Tibial nerve (tissue), 4 donors: ENCODE results near the gene ASTN2. TPM values are rescaled to one million over a fixed set of nuclear protein-coding genes. Genes with fewer than 3 reads are reported as not detected.

ENCODE experiments used
- DNase-seq, 2 donors: peaks; one replicate each; pipeline ENCODE4 v3.0.0-alpha.2; 2019; ENCODE audit warnings: low spot score in 2 of 2
- H3K27ac ChIP-seq, 4 donors: fragments of 200-600 bp; sonication (generic) in 3 of 4; one replicate each; pipeline ENCODE4 v1.5.1; 2017 to 2019; ENCODE audit warnings: mild to moderate bottlenecking in 1 of 4
- H3K27me3 ChIP-seq, 2 donors: fragments of 200-600 bp; sonication (generic) in 1 of 2; one replicate each; pipeline versions ENCODE4 v1.5.1 to v1.6.0; 2017 to 2019
- H3K36me3 ChIP-seq, 3 donors: fragments of 200-600 bp; sonication (generic); one replicate each; pipeline ENCODE4 v1.5.1; 2018 to 2019
- H3K4me1 ChIP-seq, 4 donors: fragments of 200-600 bp; sonication (generic) in 3 of 4; one replicate each; pipeline ENCODE4 v1.5.1; 2017 to 2019
- H3K4me3 ChIP-seq, 4 donors: fragments of 200-600 bp; sonication (generic) in 3 of 4; one replicate each; pipeline ENCODE4 v1.5.1; 2017 to 2019; ENCODE audit warnings: mild to moderate bottlenecking in 1 of 4, moderate library complexity in 1 of 4
- H3K9me3 ChIP-seq, 4 donors: fragments of 200-600 bp; sonication (generic) in 3 of 4; one replicate each; pipeline ENCODE4 v1.5.1; 2017 to 2019
- EP300 ChIP-seq, 2 donors: sonication (generic); formaldehyde crosslinking; IDR thresholded peaks; one replicate each; pipeline ENCODE4 v1.6.1; 2017; ENCODE audit warnings: antibody characterized with exemption in 2 of 2, mild to moderate bottlenecking in 1 of 2
- POLR2A ChIP-seq, 2 donors: fragments of 450-650 bp; IDR thresholded peaks; one replicate each; pipeline ENCODE4 v1.6.1; 2017; ENCODE audit warnings: antibody characterized with exemption in 2 of 2, mild to moderate bottlenecking in 2 of 2, moderate library complexity in 2 of 2
- WGBS, 2 donors: methylation state at CpG; one replicate each; pipeline ENCODE4 v1.1.5; 2018; 5-methylcytosine and 5-hydroxymethylcytosine counted together
- total RNA-seq, 4 donors: library from RNA; depleted of rRNA; stranded (reverse); fragments of >200 nt; gene quantifications; one replicate each; pipeline ENCODE4 v1.1.0, GENCODE V29; 2016
- TF ChIP-seq, protein P1 (sequence below), 5 experiments: fragments of 200-600 bp in 3 of 5; fragments of 450-650 bp in 2 of 5; sonication (generic) in 3 of 5; IDR thresholded peaks; one replicate each; pipeline ENCODE4 v1.5.1; 2016 to 2019; ENCODE audit warnings: antibody characterized with exemption in 5 of 5, mild to moderate bottlenecking in 3 of 5, moderate library complexity in 2 of 5

ASTN2 gene
- total RNA-seq, 4 donors from 2014 or later = 9.0 to 14.9 (median 12.3) TPM

GRCh38 chr9:117123729-117124128 lies 291.1 kb downstream of the ASTN2 start:
- WGBS, 2 donors = 88 to 92% methylated on average over 7 of the region's 7 CpGs
- no peak overlapping the region for H3K27ac ChIP-seq
- H3K27me3 ChIP-seq = no peaks in the 10 kb centered on the region
- no peak overlapping the region for H3K4me3 ChIP-seq
- no peaks in the 10 kb centered on the region for H3K9me3 ChIP-seq
- DNase-seq = no peak
- no peaks in the 10 kb centered on the region for H3K4me1 ChIP-seq
- no peaks in the 10 kb centered on the region for H3K36me3 ChIP-seq
- TF ChIP-seq, protein P1, sequence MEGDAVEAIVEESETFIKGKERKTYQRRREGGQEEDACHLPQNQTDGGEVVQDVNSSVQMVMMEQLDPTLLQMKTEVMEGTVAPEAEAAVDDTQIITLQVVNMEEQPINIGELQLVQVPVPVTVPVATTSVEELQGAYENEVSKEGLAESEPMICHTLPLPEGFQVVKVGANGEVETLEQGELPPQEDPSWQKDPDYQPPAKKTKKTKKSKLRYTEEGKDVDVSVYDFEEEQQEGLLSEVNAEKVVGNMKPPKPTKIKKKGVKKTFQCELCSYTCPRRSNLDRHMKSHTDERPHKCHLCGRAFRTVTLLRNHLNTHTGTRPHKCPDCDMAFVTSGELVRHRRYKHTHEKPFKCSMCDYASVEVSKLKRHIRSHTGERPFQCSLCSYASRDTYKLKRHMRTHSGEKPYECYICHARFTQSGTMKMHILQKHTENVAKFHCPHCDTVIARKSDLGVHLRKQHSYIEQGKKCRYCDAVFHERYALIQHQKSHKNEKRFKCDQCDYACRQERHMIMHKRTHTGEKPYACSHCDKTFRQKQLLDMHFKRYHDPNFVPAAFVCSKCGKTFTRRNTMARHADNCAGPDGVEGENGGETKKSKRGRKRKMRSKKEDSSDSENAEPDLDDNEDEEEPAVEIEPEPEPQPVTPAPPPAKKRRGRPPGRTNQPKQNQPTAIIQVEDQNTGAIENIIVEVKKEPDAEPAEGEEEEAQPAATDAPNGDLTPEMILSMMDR (IDR thresholded peaks at IDR 0.05) = no peak
- no peak for TF ChIP-seq POLR2A (IDR thresholded peaks at IDR 0.05)
- TF ChIP-seq EP300 (IDR thresholded peaks at IDR 0.05) = no peak

GRCh38 chr9:117122953-117123352 lies 291.9 kb downstream of the ASTN2 start:
- Histone ChIP-seq H3K4me3 (no peak overlapping the region), H3K4me1 (no peaks in the 10 kb centered on the region), H3K9me3 (no peaks in the 10 kb centered on the region), H3K27ac (no peak overlapping the region), H3K36me3 (no peaks in the 10 kb centered on the region), H3K27me3 (no peaks in the 10 kb centered on the region)
- DNase-seq = no peak
- TF ChIP-seq, protein P1 (IDR thresholded peaks at IDR 0.05) = no peak
- TF ChIP-seq EP300 (IDR thresholded peaks at IDR 0.05) (no peak), POLR2A (IDR thresholded peaks at IDR 0.05) (no peak)
- WGBS, 2 donors = 57 to 74% methylated on average over 3 of the region's 3 CpGs

GRCh38 chr9:117122102-117122501 lies 292.8 kb downstream of the ASTN2 start:
- DNase-seq = no peak

GRCh38 chr9:117121316-117121715 lies 293.5 kb downstream of the ASTN2 start:
- H3K36me3 ChIP-seq = no peaks in the 10 kb centered on the region
- H3K4me1 ChIP-seq = no peaks in the 10 kb centered on the region
- H3K27me3 ChIP-seq = no peaks in the 10 kb centered on the region
- no peak overlapping the region for H3K4me3 ChIP-seq
- H3K9me3 ChIP-seq = no peaks in the 10 kb centered on the region
- TF ChIP-seq POLR2A (IDR thresholded peaks at IDR 0.05) (no peak), EP300 (IDR thresholded peaks at IDR 0.05) (no peak)
- TF ChIP-seq, protein P1 (IDR thresholded peaks at IDR 0.05) = no peak
- DNase-seq = no peak
- WGBS, 2 donors = 74 to 81% methylated on average over 2 of the region's 2 CpGs
- H3K27ac ChIP-seq = no peak overlapping the region

More at GRCh38 chr9:117122102-117122501, 292.8 kb downstream of the ASTN2 start:
- Histone ChIP-seq H3K9me3 (no peaks in the 10 kb centered on the region), H3K27ac (no peak overlapping the region), H3K27me3 (no peaks in the 10 kb centered on the region), H3K36me3 (no peaks in the 10 kb centered on the region), H3K4me3 (no peak overlapping the region), H3K4me1 (no peaks in the 10 kb centered on the region)
- 79 to 94% methylated on average over 1 of the region's 1 CpG for WGBS, 2 donors
- TF ChIP-seq EP300 (IDR thresholded peaks at IDR 0.05) (no peak), POLR2A (IDR thresholded peaks at IDR 0.05) (no peak)
- TF ChIP-seq, protein P1 (IDR thresholded peaks at IDR 0.05) = no peak

DNA sequence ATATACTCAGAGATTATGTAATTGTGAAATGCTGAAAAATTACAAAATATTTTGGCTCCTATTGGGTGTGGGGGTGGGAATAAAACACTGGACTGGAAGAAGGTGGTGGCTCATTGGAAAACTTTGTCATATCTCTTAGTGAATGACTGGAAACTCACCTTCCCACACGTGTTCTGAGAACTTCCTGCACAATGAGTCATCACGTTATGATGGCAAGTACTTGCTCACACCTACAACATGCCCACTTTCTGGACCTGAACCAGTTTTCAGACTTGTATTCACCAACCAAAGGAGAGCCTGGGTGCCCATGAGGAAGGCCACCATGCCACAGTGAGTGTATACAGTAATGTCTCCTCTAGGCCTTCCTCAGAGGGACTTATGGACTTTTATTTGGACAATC lies 294.8 kb downstream of the ASTN2 start:
- Histone ChIP-seq H3K4me3 (no peak overlapping the region), H3K36me3 (no peaks in the 10 kb centered on the region), H3K27ac (no peak overlapping the region), H3K27me3 (no peaks in the 10 kb centered on the region), H3K9me3 (no peaks in the 10 kb centered on the region), H3K4me1 (no peaks in the 10 kb centered on the region)
- 59% methylated on average over 2 of the region's 2 CpGs for WGBS, 2 donors
- no peak for TF ChIP-seq EP300 (IDR thresholded peaks at IDR 0.05)
- TF ChIP-seq, protein P1 (IDR thresholded peaks at IDR 0.05) = no peak
- no peak for TF ChIP-seq POLR2A (IDR thresholded peaks at IDR 0.05)
- DNase-seq = no peak
